Measurements from ENCODE around the gene PUM1. TPM values are rescaled to one million over a fixed set of nuclear protein-coding genes. Genes with fewer than 3 reads are reported as not detected.

The PUM1 gene
- total RNA-seq, 1 experiment from 2014 or later: 110 TPM

DNA sequence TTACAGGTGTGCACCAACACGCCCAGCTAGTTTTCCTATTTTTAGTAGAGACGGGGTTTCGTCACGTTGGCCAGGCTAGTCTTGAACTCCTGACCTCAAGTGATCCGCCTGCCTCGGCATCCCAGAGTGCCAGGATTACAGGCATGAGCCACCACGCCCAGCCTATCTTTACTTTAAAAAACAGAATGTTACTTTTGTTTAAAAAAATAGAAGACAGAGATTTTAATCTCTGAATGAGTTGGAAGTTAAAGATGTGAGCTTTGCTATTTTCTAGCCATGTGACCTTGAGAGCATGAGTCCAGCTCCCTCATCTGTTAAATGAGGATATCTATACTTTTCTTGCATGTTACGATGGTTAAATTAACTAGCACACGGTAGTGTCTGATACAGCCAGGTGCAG lies 3.9 kb upstream of the PUM1 start:
- intact Hi-C loops (cut with micrococcal nuclease): no loop called here
- Mint-ChIP-seq H3K4me3 (ENCODE audit: unreplicated experiment) (no peak overlapping the region), H3K36me3 (ENCODE audit: insufficient read depth, unreplicated experiment) (no peaks in the 10 kb centered on the region), H3K27me3 (ENCODE audit: insufficient read depth, unreplicated experiment) (no peaks in the 10 kb centered on the region), H3K9me3 (ENCODE audit: unreplicated experiment) (no peaks in the 10 kb centered on the region), H3K4me1 (ENCODE audit: insufficient read depth, unreplicated experiment) (no peaks in the 10 kb centered on the region), H3K27ac (ENCODE audit: low read depth, unreplicated experiment) (no peak overlapping the region)
- CTCF ChIA-PET: no interaction called here
- DNase-seq (ENCODE audit: unreplicated experiment): peak; percentile 9
- POLR2A ChIA-PET: interaction anchor here (0.7 to 1.3 kb wide), 2 partner anchors 81 to 83 kb away, joined by 3 to 4 read pairs; no protein-coding TSS in a partner anchor
- BruUV-seq (replicated peaks): no TSS peak
- TF ChIP-seq CTCF (IDR thresholded peaks at IDR 0.05; ENCODE audit: unreplicated experiment): no peak

- intact Hi-C loops (cut with micrococcal nuclease): loop anchor here (1.0 kb wide), 1 partner anchor 90 kb away; no protein-coding TSS in a partner anchor
- Mint-ChIP-seq H3K36me3 (ENCODE audit: insufficient read depth, unreplicated experiment) (peaks cover 12% of the 10 kb centered on the region), H3K27me3 (ENCODE audit: insufficient read depth, unreplicated experiment) (no peaks in the 10 kb centered on the region), H3K4me1 (ENCODE audit: insufficient read depth, unreplicated experiment) (peaks cover 12% of the 10 kb centered on the region), H3K4me3 (ENCODE audit: unreplicated experiment) (peak overlapping the region; percentile 94), H3K27ac (ENCODE audit: low read depth, unreplicated experiment) (peak overlapping the region; percentile 100), H3K9me3 (ENCODE audit: unreplicated experiment) (no peaks in the 10 kb centered on the region)
- peak; percentile 41 for DNase-seq (ENCODE audit: unreplicated experiment)
- no peak for TF ChIP-seq CTCF (IDR thresholded peaks at IDR 0.05; ENCODE audit: unreplicated experiment)
- ChIA-PET CTCF (interaction anchor here (1.0 kb wide), 1 partner anchor 16 kb away, joined by 3 read pairs; no protein-coding TSS in a partner anchor), POLR2A (interaction anchor here (0.6 to 3.6 kb wide), 31 partner anchors 9 to 346 kb away, joined by 3 to 30 read pairs (median 5); partner anchors contain the start of genes SNRNP40 and ZCCHC17)
- BruUV-seq (replicated peaks): no TSS peak
Observed at GRCh38 chr1:31064718-31065309, 703 bp downstream of the PUM1 start.

GRCh38 chr1:31064111-31064717 lies 1.3 kb downstream of the PUM1 start:
- no TSS peak for BruUV-seq (replicated peaks)
- no peak for TF ChIP-seq CTCF (IDR thresholded peaks at IDR 0.05; ENCODE audit: unreplicated experiment)
- Mint-ChIP-seq H3K4me3 (ENCODE audit: unreplicated experiment) (peak overlapping the region; percentile 94), H3K9me3 (ENCODE audit: unreplicated experiment) (no peaks in the 10 kb centered on the region), H3K27me3 (ENCODE audit: insufficient read depth, unreplicated experiment) (no peaks in the 10 kb centered on the region), H3K36me3 (ENCODE audit: insufficient read depth, unreplicated experiment) (peaks cover 17% of the 10 kb centered on the region), H3K27ac (ENCODE audit: low read depth, unreplicated experiment) (peak overlapping the region; percentile 100), H3K4me1 (ENCODE audit: insufficient read depth, unreplicated experiment) (peaks cover 12% of the 10 kb centered on the region)
- DNase-seq (ENCODE audit: unreplicated experiment): peak; percentile 14
- ChIA-PET CTCF (interaction anchor here (1.0 to 1.2 kb wide), 3 partner anchors 15 to 121 kb away, joined by 3 to 4 read pairs (median 3); no protein-coding TSS in a partner anchor), POLR2A (interaction anchor here (0.5 to 3.6 kb wide), 38 partner anchors 9 to 837 kb away, joined by 3 to 30 read pairs (median 4); partner anchors contain the start of genes SNRNP40 and ZCCHC17)
- intact Hi-C loops (cut with micrococcal nuclease): no loop called here

GRCh38 chr1:31063631-31064030 lies 1.9 kb downstream of the PUM1 start:
- intact Hi-C loops (cut with micrococcal nuclease): no loop called here
- no peaks in the 10 kb centered on the region for H3K9me3 Mint-ChIP-seq (ENCODE audit: unreplicated experiment)
- peak overlapping the region; percentile 100 for H3K27ac Mint-ChIP-seq (ENCODE audit: low read depth, unreplicated experiment)
- ChIA-PET POLR2A (interaction anchor here (0.6 to 3.6 kb wide), 22 partner anchors 8 to 838 kb away, joined by 3 to 30 read pairs (median 4); no protein-coding TSS in a partner anchor), CTCF (interaction anchor here (1.0 to 1.2 kb wide), 3 partner anchors 15 to 121 kb away, joined by 3 to 4 read pairs (median 3); no protein-coding TSS in a partner anchor)
- no TSS peak for BruUV-seq (replicated peaks)
- H3K4me3 Mint-ChIP-seq (ENCODE audit: unreplicated experiment): peak overlapping the region; percentile 94
- peaks cover 23% of the 10 kb centered on the region for H3K36me3 Mint-ChIP-seq (ENCODE audit: insufficient read depth, unreplicated experiment)
- no peak for TF ChIP-seq CTCF (IDR thresholded peaks at IDR 0.05; ENCODE audit: unreplicated experiment)
- H3K27me3 Mint-ChIP-seq (ENCODE audit: insufficient read depth, unreplicated experiment): no peaks in the 10 kb centered on the region
- peak; percentile 25 for DNase-seq (ENCODE audit: unreplicated experiment)
- H3K4me1 Mint-ChIP-seq (ENCODE audit: insufficient read depth, unreplicated experiment): peaks cover 12% of the 10 kb centered on the region

Measured in MCF 10A (cell line).